ENCODE data around the gene PAM. TPM values are rescaled to one million over a fixed set of nuclear protein-coding genes. Genes with fewer than 3 reads are reported as not detected.
"Not testable (repeated sequence)": the region's sequence is repeated elsewhere in the genome, so short reads cannot be mapped to it uniquely, and the experiment has no call there.

The PAM gene
- total RNA-seq, 4 donors from 2014 or later: 37.8 to 144 (median 92.7) TPM

DNA sequence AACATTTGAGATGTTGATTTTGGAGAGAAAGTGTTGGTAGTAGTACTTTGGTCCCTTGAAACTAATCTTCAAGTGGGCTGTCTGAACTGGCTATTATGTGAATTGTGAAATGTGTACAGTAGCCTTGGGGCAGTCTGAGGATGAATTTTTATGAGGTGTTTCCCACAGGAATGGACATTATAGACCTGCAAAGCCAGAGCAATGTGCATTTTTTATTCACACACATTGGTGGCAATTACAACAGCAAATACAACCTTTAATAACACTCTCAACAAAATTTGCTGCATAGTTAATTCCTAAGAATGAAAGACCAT is 147.0 kb downstream of the PAM start:
- TF ChIP-seq, protein P1, sequence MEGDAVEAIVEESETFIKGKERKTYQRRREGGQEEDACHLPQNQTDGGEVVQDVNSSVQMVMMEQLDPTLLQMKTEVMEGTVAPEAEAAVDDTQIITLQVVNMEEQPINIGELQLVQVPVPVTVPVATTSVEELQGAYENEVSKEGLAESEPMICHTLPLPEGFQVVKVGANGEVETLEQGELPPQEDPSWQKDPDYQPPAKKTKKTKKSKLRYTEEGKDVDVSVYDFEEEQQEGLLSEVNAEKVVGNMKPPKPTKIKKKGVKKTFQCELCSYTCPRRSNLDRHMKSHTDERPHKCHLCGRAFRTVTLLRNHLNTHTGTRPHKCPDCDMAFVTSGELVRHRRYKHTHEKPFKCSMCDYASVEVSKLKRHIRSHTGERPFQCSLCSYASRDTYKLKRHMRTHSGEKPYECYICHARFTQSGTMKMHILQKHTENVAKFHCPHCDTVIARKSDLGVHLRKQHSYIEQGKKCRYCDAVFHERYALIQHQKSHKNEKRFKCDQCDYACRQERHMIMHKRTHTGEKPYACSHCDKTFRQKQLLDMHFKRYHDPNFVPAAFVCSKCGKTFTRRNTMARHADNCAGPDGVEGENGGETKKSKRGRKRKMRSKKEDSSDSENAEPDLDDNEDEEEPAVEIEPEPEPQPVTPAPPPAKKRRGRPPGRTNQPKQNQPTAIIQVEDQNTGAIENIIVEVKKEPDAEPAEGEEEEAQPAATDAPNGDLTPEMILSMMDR (IDR thresholded peaks at IDR 0.05): no peak
- TF ChIP-seq POLR2A (IDR thresholded peaks at IDR 0.05): no peak
- DNase-seq (ENCODE audit: low spot score in 2 of 2): no peak
- H3K4me3 ChIP-seq (ENCODE audit: low read depth, poor library complexity, severe bottlenecking): no peak overlapping the region
- intact Hi-C loops (cut with DNase I; ENCODE audit: low total_unique reads): no loop called here

DNA sequence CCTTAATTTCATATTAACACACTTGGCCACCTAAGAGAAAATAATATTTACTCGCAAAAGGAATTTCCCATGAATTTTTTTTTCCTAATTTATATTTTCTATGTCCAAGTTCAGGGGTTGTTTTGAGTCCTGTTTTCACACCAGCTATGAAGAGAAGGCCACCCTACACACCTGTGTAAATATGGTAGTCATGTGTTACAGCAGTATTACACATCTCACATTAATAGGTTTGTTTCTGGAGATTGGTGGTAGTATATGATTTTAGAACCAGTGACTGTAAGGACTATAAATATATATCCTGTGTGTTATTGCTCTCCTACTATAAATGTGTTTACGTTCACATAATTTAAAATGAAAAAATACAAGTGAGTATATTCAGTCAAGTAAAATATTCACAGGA is 147.5 kb downstream of the PAM start:
- intact Hi-C loops (cut with DNase I; ENCODE audit: low total_unique reads): no loop called here
- no peak for TF ChIP-seq POLR2A (IDR thresholded peaks at IDR 0.05)
- TF ChIP-seq, protein P1 (IDR thresholded peaks at IDR 0.05): no peak
- no peak overlapping the region for H3K4me3 ChIP-seq (ENCODE audit: low read depth, poor library complexity, severe bottlenecking)
- 83 to 89% methylated on average over 2 of the region's 2 CpGs for WGBS, 2 donors
- DNase-seq (ENCODE audit: low spot score in 2 of 2): no peak

DNA sequence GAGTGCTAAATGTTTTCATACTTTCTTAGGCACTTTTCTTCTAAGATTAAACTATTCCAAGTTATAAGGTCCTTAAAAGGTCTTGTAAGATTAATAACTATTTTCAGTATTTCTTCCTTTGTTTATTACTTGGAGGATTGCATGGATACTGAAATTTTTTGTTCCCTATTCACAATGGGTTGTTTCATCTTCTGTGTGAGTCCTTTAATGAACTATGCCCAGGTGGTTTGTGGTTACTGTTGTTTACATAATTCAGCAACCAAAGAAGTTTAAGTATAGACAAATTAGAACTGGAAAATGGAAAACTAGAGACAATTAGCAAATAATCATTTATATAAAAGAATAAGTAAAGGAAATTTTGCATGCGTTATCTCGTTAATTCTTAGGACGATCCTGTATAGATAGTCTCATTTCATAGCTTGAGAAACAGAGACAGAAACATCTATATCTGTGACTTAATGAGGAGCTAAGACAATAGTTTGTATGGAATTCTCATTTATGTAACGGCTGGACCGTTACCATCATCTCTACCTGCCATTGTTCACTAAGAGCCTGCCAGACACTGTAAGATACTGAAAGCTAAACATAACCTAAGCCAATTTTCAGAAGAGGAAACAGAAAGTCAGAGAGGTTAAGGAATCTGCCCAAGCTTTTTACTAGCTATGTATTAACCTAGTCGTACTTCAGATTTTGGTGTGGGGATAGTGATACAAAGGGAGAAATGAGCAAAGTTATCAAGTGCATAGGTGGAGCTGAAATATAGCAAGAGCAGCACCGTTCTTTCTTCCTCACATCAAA is 148.2 kb downstream of the PAM start:
- 77 to 84% methylated on average over 7 of the region's 7 CpGs for WGBS, 2 donors
- intact Hi-C loops (cut with DNase I; ENCODE audit: low total_unique reads): no loop called here
- DNase-seq (ENCODE audit: low spot score in 2 of 2): no peak
- no peak overlapping the region for H3K4me3 ChIP-seq (ENCODE audit: low read depth, poor library complexity, severe bottlenecking)
- no peak for TF ChIP-seq POLR2A (IDR thresholded peaks at IDR 0.05)
- TF ChIP-seq, protein P1 (IDR thresholded peaks at IDR 0.05): no peak

DNA sequence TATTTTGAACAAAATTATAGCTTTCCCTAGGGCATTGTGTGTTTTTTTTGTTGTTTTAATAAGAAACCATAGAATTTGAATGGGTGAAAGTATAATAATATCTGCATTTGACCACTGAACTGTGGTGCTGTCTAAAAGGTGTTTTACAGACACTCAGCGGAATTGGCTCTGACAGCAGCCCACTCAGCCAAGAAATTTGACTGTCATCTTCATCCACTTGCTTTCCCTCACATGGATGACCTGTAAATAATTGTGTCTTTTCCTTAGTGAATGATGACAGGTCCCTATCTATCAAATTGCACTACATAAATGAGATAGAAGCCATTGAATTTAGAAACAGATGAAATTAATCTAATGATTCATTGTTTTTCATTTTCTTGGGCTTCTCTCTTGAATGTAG is 150.0 kb downstream of the PAM start:
- TF ChIP-seq POLR2A (IDR thresholded peaks at IDR 0.05): no peak
- TF ChIP-seq, protein P1 (IDR thresholded peaks at IDR 0.05): no peak
- H3K4me3 ChIP-seq (ENCODE audit: low read depth, poor library complexity, severe bottlenecking): no peak overlapping the region
- 86 to 94% methylated on average over 1 of the region's 1 CpG for WGBS, 2 donors
- no peak for DNase-seq (ENCODE audit: low spot score in 2 of 2)
- intact Hi-C loops (cut with DNase I; ENCODE audit: low total_unique reads): no loop called here

DNA sequence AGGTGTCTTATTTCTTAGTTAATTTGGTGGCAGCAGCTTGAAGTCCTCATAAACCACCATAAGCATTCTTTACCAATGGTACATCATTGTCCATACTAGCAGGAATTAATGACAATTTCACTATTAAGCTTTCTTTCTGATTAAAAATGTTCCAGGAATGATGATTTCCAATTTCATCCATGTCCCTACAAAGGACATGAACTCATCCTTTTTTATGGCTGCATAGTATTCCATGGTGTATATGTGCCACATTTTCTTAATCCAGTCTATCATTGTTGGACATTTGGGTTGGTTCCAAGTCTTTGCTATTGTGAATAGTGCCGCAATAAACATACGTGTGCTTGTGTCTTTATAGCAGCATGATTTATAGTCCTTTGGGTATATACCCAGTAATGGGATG is 152.0 kb downstream of the PAM start:
- DNase-seq (ENCODE audit: low spot score in 2 of 2); H3K4me3 ChIP-seq (ENCODE audit: low read depth, poor library complexity, severe bottlenecking); intact Hi-C loops (cut with DNase I; ENCODE audit: low total_unique reads): not testable (repeated sequence)
- whole genome bisulfite sequencing, 2 donors: 93% methylated on average over 2 of the region's 2 CpGs; no CpG with 5 or more reads in 1 of the 2 donors

DNA sequence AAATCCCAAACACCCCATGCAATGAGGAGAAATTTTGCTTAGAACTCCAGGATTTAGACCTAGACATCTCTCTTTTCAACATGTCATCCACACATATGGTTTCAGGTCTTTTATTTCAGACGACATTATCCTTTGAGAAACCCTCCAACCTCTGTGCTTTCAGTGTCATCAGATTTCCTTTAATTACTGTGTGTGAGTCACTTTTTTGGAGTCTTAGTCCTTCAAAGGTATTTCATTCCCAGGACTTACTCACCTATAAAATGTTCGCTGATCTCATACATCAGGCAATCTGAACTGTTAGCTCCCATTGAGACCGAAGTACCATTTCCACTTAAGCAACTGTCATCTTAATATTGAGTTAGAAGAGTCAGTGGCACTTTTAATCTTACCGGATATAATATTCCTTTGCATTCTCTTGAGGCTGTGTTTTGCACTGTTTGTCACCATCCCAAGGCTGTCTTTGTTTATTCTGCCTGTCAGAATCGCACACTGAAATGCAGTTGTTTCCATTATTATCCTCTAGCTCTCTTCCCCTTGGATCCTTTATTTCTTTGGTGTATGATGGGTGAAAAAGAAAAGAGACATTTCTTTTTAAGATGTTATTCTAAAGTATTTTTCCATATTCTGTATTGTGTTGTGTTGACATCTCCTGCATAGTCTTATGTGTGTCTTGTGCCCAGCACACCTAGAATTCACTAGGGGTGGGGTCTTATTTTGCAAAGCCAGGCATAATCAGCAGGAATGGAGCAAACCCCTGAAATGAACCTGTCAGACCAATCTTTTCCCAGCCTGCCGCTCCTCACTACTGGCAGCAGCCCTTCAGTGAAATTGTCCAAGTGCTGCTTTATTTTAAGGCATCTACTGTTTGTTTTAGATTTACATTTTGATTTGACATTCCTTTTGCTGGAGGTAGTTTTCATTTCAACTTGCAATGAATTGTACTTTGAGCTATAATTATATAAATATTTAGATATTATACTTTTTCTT is 155.4 kb downstream of the PAM start:
- 76 to 80% methylated on average over 6 of the region's 6 CpGs for WGBS, 2 donors

More for the DNA sequence above, 155.4 kb downstream of the PAM start:
- TF ChIP-seq, protein P1 (IDR thresholded peaks at IDR 0.05): no peak
- no peak for TF ChIP-seq POLR2A (IDR thresholded peaks at IDR 0.05)
- no peak for DNase-seq (ENCODE audit: low spot score in 2 of 2)
- H3K4me3 ChIP-seq (ENCODE audit: low read depth, poor library complexity, severe bottlenecking): no peak overlapping the region
- intact Hi-C loops (cut with DNase I; ENCODE audit: low total_unique reads): no loop called here
